SK-N-SH treated with all-trans-retinoic acid at 6 μM for 48 hours (cell line): Measurements from ENCODE around the gene C11orf71.

Source experiments
- ATAC-seq: fragments of 200-7000 bp; cut with Tn5 transposase; 3 replicates; pipeline ENCODE4 v1.9.1; 2020; ENCODE audit warnings: mild to moderate bottlenecking, moderate library complexity
- ARNTL ChIP-seq: fragments of 450-650 bp; formaldehyde crosslinking; IDR thresholded peaks from 2 replicates; pipeline ENCODE4 v1.5.0; 2020; ENCODE audit warnings: low read depth, mild to moderate bottlenecking, moderate library complexity, borderline replicate concordance
- BACH2 ChIP-seq: fragments of 250-450 bp; sonication (Bioruptor Pico); IDR thresholded peaks from 2 replicates; pipeline ENCODE4 v1.9.0; 2021; ENCODE audit warnings: mild to moderate bottlenecking, borderline replicate concordance
- CSDC2 ChIP-seq: fragments of 250-450 bp; sonication (Bioruptor Pico); IDR thresholded peaks from 2 replicates; pipeline ENCODE4 v1.5.0; 2020; ENCODE audit warnings: mild to moderate bottlenecking, moderate library complexity
- CSRNP3 ChIP-seq: fragments of 250-450 bp; sonication (Bioruptor Pico); IDR thresholded peaks from 2 replicates; pipeline ENCODE4 v1.5.1; 2021; ENCODE audit warnings: mild to moderate bottlenecking, moderate library complexity
- ESRRG ChIP-seq: fragments of 250-450 bp; sonication (Bioruptor Pico); IDR thresholded peaks from 2 replicates; pipeline ENCODE4 v1.6.1; 2021; ENCODE audit warnings: mild to moderate bottlenecking
- GLIS3 ChIP-seq: fragments of 250-450 bp; sonication (Bioruptor Pico); IDR thresholded peaks from 2 replicates; pipeline ENCODE4 v1.5.0; 2020; ENCODE audit warnings: mild to moderate bottlenecking, moderate library complexity
- OSR1 ChIP-seq: fragments of 250-450 bp; sonication (Bioruptor Pico); IDR thresholded peaks from 2 replicates; pipeline ENCODE4 v1.8.0; 2022; ENCODE audit warnings: moderate library complexity, mild to moderate bottlenecking, inconsistent platforms
- PATZ1 ChIP-seq: fragments of 250-450 bp; sonication (Bioruptor Pico); IDR thresholded peaks from 2 replicates; pipeline ENCODE4 v1.8.0; 2020; ENCODE audit warnings: mild to moderate bottlenecking, moderate library complexity, borderline replicate concordance
- PPARA ChIP-seq: fragments of 250-450 bp; sonication (Bioruptor Pico); IDR thresholded peaks from 2 replicates; pipeline ENCODE4 v1.5.0; 2020; ENCODE audit warnings: mild to moderate bottlenecking, borderline replicate concordance
- RARB ChIP-seq: fragments of 250-450 bp; sonication (Bioruptor Pico); IDR thresholded peaks from 2 replicates; pipeline ENCODE4 v1.8.0; 2021; ENCODE audit warnings: mild to moderate bottlenecking, moderate library complexity
- SNAI2 ChIP-seq: fragments of 250-450 bp; sonication (Bioruptor Pico); IDR thresholded peaks from 2 replicates; pipeline ENCODE4 v1.5.0; 2020; ENCODE audit warnings: mild to moderate bottlenecking, moderate library complexity
- TCF4 ChIP-seq: fragments of 250-450 bp; sonication (Bioruptor Pico); IDR thresholded peaks from 2 replicates; pipeline ENCODE4 v1.8.0; 2021; ENCODE audit warnings: mild to moderate bottlenecking, moderate library complexity, borderline replicate concordance
- TOX ChIP-seq: fragments of 250-450 bp; sonication (Bioruptor Pico); IDR thresholded peaks from 2 replicates; pipeline ENCODE4 v1.8.0; 2021; ENCODE audit warnings: mild to moderate bottlenecking, moderate library complexity, borderline replicate concordance
- TSHZ2 ChIP-seq: fragments of 250-450 bp; sonication (Bioruptor Pico); IDR thresholded peaks from 2 replicates; pipeline ENCODE4 v1.5.0; 2020; ENCODE audit warnings: mild to moderate bottlenecking, moderate library complexity
- ZC3H10 ChIP-seq: fragments of 250-450 bp; sonication (Bioruptor Pico); IDR thresholded peaks from 2 replicates; pipeline ENCODE4 v1.5.1; 2021; ENCODE audit warnings: mild to moderate bottlenecking, moderate library complexity
- ZFP3 ChIP-seq: fragments of 250-450 bp; sonication (Bioruptor Pico); IDR thresholded peaks from 2 replicates; pipeline ENCODE4 v1.5.0; 2020; ENCODE audit warnings: mild to moderate bottlenecking, moderate library complexity
- ZFP30 ChIP-seq: fragments of 450-650 bp; formaldehyde crosslinking; IDR thresholded peaks from 2 replicates; pipeline ENCODE4 v1.5.0; 2022; ENCODE audit warnings: mild to moderate bottlenecking, moderate library complexity
- ZNF565 ChIP-seq: fragments of 450-650 bp; formaldehyde crosslinking; conservative IDR thresholded peaks from 2 replicates; pipeline ENCODE4 v1.5.0; 2020; ENCODE audit warnings: low read depth, mild to moderate bottlenecking, moderate library complexity
- ZNF70 ChIP-seq: fragments of 450-650 bp; formaldehyde crosslinking; IDR thresholded peaks from 2 replicates; pipeline ENCODE4 v1.5.0; 2020; ENCODE audit warnings: mild to moderate bottlenecking, moderate library complexity
- ZNF8 ChIP-seq: fragments of 450-650 bp; formaldehyde crosslinking; IDR thresholded peaks from 2 replicates; pipeline ENCODE4 v1.5.0; 2020; ENCODE audit warnings: mild to moderate bottlenecking, moderate library complexity
- TF ChIP-seq, protein P1 (sequence below): fragments of 250-450 bp; sonication (Bioruptor Pico); IDR thresholded peaks from 2 replicates; pipeline ENCODE4 v1.8.0; 2021; ENCODE audit warnings: low read depth, mild to moderate bottlenecking, moderate library complexity, borderline replicate concordance
- TF ChIP-seq, protein P2 (sequence below): fragments of 250-450 bp; sonication (Bioruptor Pico); IDR thresholded peaks from 2 replicates; pipeline ENCODE4 v1.5.1; 2020; ENCODE audit warnings: low read depth, mild to moderate bottlenecking, moderate library complexity

C11orf71 gene

GRCh38 chr11:114412946-114413345 is 12.6 kb upstream of the C11orf71 start:
- ATAC-seq, result no peak
- no peak for TF ChIP-seq RARB (CRISPR knock-in tag)
- no peak for TF ChIP-seq CSDC2 (CRISPR knock-in tag)
- TF ChIP-seq, protein P1, sequence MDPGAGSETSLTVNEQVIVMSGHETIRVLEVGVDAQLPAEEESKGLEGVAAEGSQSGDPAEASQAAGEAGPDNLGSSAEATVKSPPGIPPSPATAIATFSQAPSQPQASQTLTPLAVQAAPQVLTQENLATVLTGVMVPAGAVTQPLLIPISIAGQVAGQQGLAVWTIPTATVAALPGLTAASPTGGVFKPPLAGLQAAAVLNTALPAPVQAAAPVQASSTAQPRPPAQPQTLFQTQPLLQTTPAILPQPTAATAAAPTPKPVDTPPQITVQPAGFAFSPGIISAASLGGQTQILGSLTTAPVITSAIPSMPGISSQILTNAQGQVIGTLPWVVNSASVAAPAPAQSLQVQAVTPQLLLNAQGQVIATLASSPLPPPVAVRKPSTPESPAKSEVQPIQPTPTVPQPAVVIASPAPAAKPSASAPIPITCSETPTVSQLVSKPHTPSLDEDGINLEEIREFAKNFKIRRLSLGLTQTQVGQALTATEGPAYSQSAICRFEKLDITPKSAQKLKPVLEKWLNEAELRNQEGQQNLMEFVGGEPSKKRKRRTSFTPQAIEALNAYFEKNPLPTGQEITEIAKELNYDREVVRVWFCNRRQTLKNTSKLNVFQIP (CRISPR knock-in tag), result no peak
- TF ChIP-seq ARNTL (CRISPR knock-in tag), result no peak
- TF ChIP-seq, protein P2, sequence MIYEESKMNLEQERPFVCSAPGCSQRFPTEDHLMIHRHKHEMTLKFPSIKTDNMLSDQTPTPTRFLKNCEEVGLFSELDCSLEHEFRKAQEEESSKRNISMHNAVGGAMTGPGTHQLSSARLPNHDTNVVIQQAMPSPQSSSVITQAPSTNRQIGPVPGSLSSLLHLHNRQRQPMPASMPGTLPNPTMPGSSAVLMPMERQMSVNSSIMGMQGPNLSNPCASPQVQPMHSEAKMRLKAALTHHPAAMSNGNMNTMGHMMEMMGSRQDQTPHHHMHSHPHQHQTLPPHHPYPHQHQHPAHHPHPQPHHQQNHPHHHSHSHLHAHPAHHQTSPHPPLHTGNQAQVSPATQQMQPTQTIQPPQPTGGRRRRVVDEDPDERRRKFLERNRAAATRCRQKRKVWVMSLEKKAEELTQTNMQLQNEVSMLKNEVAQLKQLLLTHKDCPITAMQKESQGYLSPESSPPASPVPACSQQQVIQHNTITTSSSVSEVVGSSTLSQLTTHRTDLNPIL, result no peak
- no peak for TF ChIP-seq TSHZ2
- no peak for TF ChIP-seq TCF4 (CRISPR knock-in tag)
- TF ChIP-seq TOX (CRISPR knock-in tag), result no peak
- no peak for TF ChIP-seq ZNF70 (CRISPR knock-in tag)
- no peak for TF ChIP-seq ZNF565 (CRISPR knock-in tag)
- no peak for TF ChIP-seq GLIS3 (CRISPR knock-in tag)
- no peak for TF ChIP-seq CSRNP3
- no peak for TF ChIP-seq ESRRG (CRISPR knock-in tag)
- TF ChIP-seq ZFP3 (CRISPR knock-in tag), result no peak
- no peak for TF ChIP-seq ZNF8 (CRISPR knock-in tag)
- TF ChIP-seq SNAI2 (CRISPR knock-in tag), result no peak
- TF ChIP-seq BACH2 (CRISPR knock-in tag), result no peak
- TF ChIP-seq ZC3H10 (CRISPR knock-in tag), result no peak
- TF ChIP-seq PATZ1 (CRISPR knock-in tag), result no peak
- TF ChIP-seq ZFP30, result no peak
- TF ChIP-seq, all 23 proteins: peak for 0

DNA sequence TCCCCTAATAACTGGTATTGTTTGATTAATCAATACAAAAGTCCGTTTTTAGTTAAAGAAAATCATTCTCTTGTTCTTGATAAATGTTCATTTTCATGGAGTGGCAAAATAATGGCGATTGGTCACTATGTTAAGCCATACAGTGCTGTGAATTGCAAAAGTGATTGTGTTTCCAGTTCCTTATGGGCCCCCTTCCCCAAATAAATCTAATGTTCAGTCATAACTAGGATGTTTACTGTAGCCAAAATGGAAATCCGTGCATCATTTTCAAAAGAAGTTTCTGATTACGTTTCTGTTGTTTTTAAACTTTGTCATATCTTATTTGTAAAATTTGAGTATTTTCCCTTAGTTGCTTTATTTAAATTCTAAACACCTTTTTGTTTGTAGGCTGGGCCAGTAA is 1.0 kb upstream of the C11orf71 start:
- no peak for ATAC-seq
- no peak for TF ChIP-seq ZFP3 (CRISPR knock-in tag)
- TF ChIP-seq BACH2 (CRISPR knock-in tag), result no peak
- no peak for TF ChIP-seq ZFP30
- no peak for TF ChIP-seq TOX (CRISPR knock-in tag)
- no peak for TF ChIP-seq PATZ1 (CRISPR knock-in tag)
- no peak for TF ChIP-seq CSRNP3
- TF ChIP-seq RARB (CRISPR knock-in tag), result no peak
- TF ChIP-seq SNAI2 (CRISPR knock-in tag), result no peak
- no peak for TF ChIP-seq ZNF70 (CRISPR knock-in tag)
- TF ChIP-seq OSR1 (CRISPR knock-in tag), result no peak
- no peak for TF ChIP-seq CSDC2 (CRISPR knock-in tag)
- no peak for TF ChIP-seq PPARA (CRISPR knock-in tag)
- no peak for TF ChIP-seq TSHZ2
